A549 (cell line): ENCODE measurements around the gene SPIRE2. TPM values are rescaled to one million over a fixed set of nuclear protein-coding genes. Genes with fewer than 3 reads are reported as not detected.

Source experiments
- ATAC-seq, 2 experiments: fragments of 200-7000 bp in 1 of 2; fragments of >200 bp in 1 of 2; cut with Nextera tagmentation in 1 of 2; cut with Tn5 transposase in 1 of 2; 3 replicates each; pipeline versions ENCODE4 v1.8.0 to v1.9.1; 2018 to 2020; ENCODE audit warnings: mild to moderate bottlenecking in 1 of 2, moderate library complexity in 1 of 2
- CTCF ChIA-PET: fragments of 300-600 bp; sonication (Branson Sonifier 250); formaldehyde crosslinking; extraction: SDS; loops from one replicate; lab custom pipeline; 2021; ENCODE audit warnings: antibody characterized with exemption, inconsistent platforms; lab: Yijun Ruan, JAX
- POLR2A ChIA-PET: fragments of 350-600 bp; formaldehyde crosslinking; extraction: SDS; loops from one replicate; lab custom pipeline; 2021; ENCODE audit warnings: antibody characterized with exemption, inconsistent platforms; lab: Yijun Ruan, JAX
- DNase-seq, 2 experiments: peaks; one replicate each; pipeline versions ENCODE4 v3.0.0 to v3.0.0-alpha.2; 2011 to 2016; ENCODE audit warnings: low read depth in 1 of 2, low spot score in 1 of 2
- FAIRE-seq: peaks from 2 replicates; lab custom pipeline; 2011; peaks lifted over from hg19 to GRCh38; lab: Jason Lieb, UNC
- H3K27ac ChIP-seq, 2 experiments: fragments of >200 bp; sonication (Bioruptor Twin); formaldehyde crosslinking; 3 replicates each; pipeline ENCODE4 v1.5.1; 2016 to 2017
- H3K4me1 ChIP-seq: fragments of >200 bp; sonication (Bioruptor Twin); formaldehyde crosslinking; 3 replicates; pipeline ENCODE4 v1.6.1; 2016
- H3K4me2 ChIP-seq: fragments of >200 bp; sonication (Bioruptor Twin); formaldehyde crosslinking; 3 replicates; pipeline ENCODE4 v1.6.1; 2016
- H3K4me3 ChIP-seq: fragments of >200 bp; sonication (Bioruptor Twin); formaldehyde crosslinking; 3 replicates; pipeline ENCODE4 v1.5.1; 2016
- H3K9me3 ChIP-seq: fragments of >200 bp; sonication (Bioruptor Twin); formaldehyde crosslinking; 3 replicates; pipeline ENCODE4 v1.6.1; 2016
- BHLHE40 ChIP-seq: IDR thresholded peaks from 2 replicates; pipeline ENCODE4 v1.6.1; 2012; ENCODE audit warnings: low read depth, low read length, inconsistent platforms
- CBX8 ChIP-seq: fragments of 200-600 bp; sonication (generic); IDR thresholded peaks from 2 replicates; pipeline ENCODE4 v1.6.1; 2016
- CEBPB ChIP-seq, 2 experiments: fragments of >200 bp in 1 of 2; sonication (Bioruptor Twin) in 1 of 2; formaldehyde crosslinking in 1 of 2; IDR thresholded peaks; 2 replicates each; pipeline ENCODE4 v1.6.1; 2012 to 2016
- EHF ChIP-seq: fragments of 250-450 bp; sonication (Bioruptor Pico); IDR thresholded peaks from 2 replicates; pipeline ENCODE4 v1.5.0; 2020; ENCODE audit warnings: mild to moderate bottlenecking
- EHMT2 ChIP-seq: fragments of 200-600 bp; sonication (generic); IDR thresholded peaks from 2 replicates; pipeline ENCODE4 v1.6.1; 2016; ENCODE audit warnings: antibody characterized with exemption, low read depth, mild to moderate bottlenecking, moderate library complexity
- EP300 ChIP-seq, 2 experiments: fragments of >200 bp; sonication (Bioruptor Twin); formaldehyde crosslinking; IDR thresholded peaks; 2 replicates in 1 of 2; 3 replicates in 1 of 2; pipeline ENCODE4 v1.6.1; 2016 to 2017
- ESRRA ChIP-seq: fragments of 150-350 bp; IDR thresholded peaks from 2 replicates; pipeline ENCODE4 v1.6.1; 2014; ENCODE audit warnings: mild to moderate bottlenecking, low read length, borderline replicate concordance
- HEYL ChIP-seq: fragments of 250-450 bp; sonication (Bioruptor Pico); IDR thresholded peaks from 2 replicates; pipeline ENCODE4 v1.8.0; 2021; ENCODE audit warnings: mild to moderate bottlenecking, moderate library complexity
- JUN ChIP-seq, 2 experiments: fragments of >200 bp; sonication (Bioruptor Twin); formaldehyde crosslinking; IDR thresholded peaks; 2 replicates in 1 of 2; 3 replicates in 1 of 2; pipeline ENCODE4 v1.6.1; 2016 to 2017
- JUNB ChIP-seq: fragments of >200 bp; sonication (Bioruptor Twin); formaldehyde crosslinking; IDR thresholded peaks from 2 replicates; pipeline ENCODE4 v1.6.1; 2016
- KDM1A ChIP-seq: fragments of 200-600 bp; sonication (generic); IDR thresholded peaks from 2 replicates; pipeline ENCODE4 v1.6.1; 2016; ENCODE audit warnings: low read depth, mild to moderate bottlenecking
- MAZ ChIP-seq: fragments of 150-350 bp; IDR thresholded peaks from 2 replicates; pipeline ENCODE4 v1.6.1; 2014; ENCODE audit warnings: antibody characterized with exemption, low read depth, low read length, borderline replicate concordance
- NR3C1 ChIP-seq: fragments of >200 bp; sonication (Bioruptor Twin); formaldehyde crosslinking; IDR thresholded peaks from 3 replicates; pipeline ENCODE4 v1.6.1; 2017
- PHF8 ChIP-seq: fragments of 200-600 bp; sonication (generic); IDR thresholded peaks from 2 replicates; pipeline ENCODE4 v1.6.1; 2016; ENCODE audit warnings: low read depth, mild to moderate bottlenecking, antibody characterized with exemption, moderate library complexity, borderline replicate concordance
- RARB ChIP-seq: fragments of 250-450 bp; sonication (Bioruptor Pico); IDR thresholded peaks from 2 replicates; pipeline ENCODE4 v1.8.0; 2021; ENCODE audit warnings: mild to moderate bottlenecking, moderate library complexity
- RCOR1 ChIP-seq: fragments of 150-350 bp; IDR thresholded peaks from 2 replicates; pipeline ENCODE4 v1.6.1; 2014; ENCODE audit warnings: antibody characterized with exemption, low read length, low read depth
- TFCP2L1 ChIP-seq: fragments of 250-450 bp; sonication (Bioruptor Pico); IDR thresholded peaks from 2 replicates; pipeline ENCODE4 v1.5.0; 2021; ENCODE audit warnings: mild to moderate bottlenecking
- ZC3H11A ChIP-seq: fragments of 450-650 bp; IDR thresholded peaks from 2 replicates; pipeline ENCODE4 v1.6.1; 2014; ENCODE audit warnings: antibody characterized with exemption, mild to moderate bottlenecking
- ZSCAN20 ChIP-seq: fragments of 250-450 bp; sonication (Bioruptor Pico); IDR thresholded peaks from 2 replicates; pipeline ENCODE4 v1.8.0; 2022; ENCODE audit warnings: mild to moderate bottlenecking, moderate library complexity
- WGBS: methylation state at CpG from one replicate; pipeline ENCODE4 v1.1.6; 2017; ENCODE audit errors: missing lambda C conversion rate; 5-methylcytosine and 5-hydroxymethylcytosine counted together
- polyA plus RNA-seq, 4 experiments: library from polyadenylated mRNA; depleted of rRNA in 3 of 4; stranded (reverse); fragments of >200 nt; fragmentation: RNase III in 1 of 4; extraction: RNeasy Plus Mini Kit Qiagen cat#74134 plus additional on column Dnase treatment in 1 of 4; gene quantifications; 2 replicates in 3 of 4; 3 replicates in 1 of 4; pipeline ENCODE4 v1.2.3, GENCODE V29; 2011 to 2017
- TF ChIP-seq, protein P1 (sequence below): fragments of 450-650 bp; IDR thresholded peaks from 2 replicates; pipeline ENCODE4 v1.6.1; 2014; ENCODE audit warnings: antibody characterized with exemption
- TF ChIP-seq, protein P2 (sequence below): IDR thresholded peaks from 2 replicates; pipeline ENCODE4 v1.6.1; 2012
- TF ChIP-seq, protein P3 (sequence below): fragments of >200 bp; sonication (Bioruptor Twin); formaldehyde crosslinking; IDR thresholded peaks from 3 replicates; pipeline ENCODE4 v1.6.1; 2016
- TF ChIP-seq, protein P4 (sequence below): fragments of 200-600 bp; sonication (generic); IDR thresholded peaks from 2 replicates; pipeline ENCODE4 v1.6.1; 2016; ENCODE audit warnings: antibody characterized with exemption, mild to moderate bottlenecking, moderate library complexity

Gene SPIRE2
- polyA plus RNA-seq, 2 of the 4 experiments (the other 2 are of a cell fraction), result 6.0 to 9.9 TPM

DNA sequence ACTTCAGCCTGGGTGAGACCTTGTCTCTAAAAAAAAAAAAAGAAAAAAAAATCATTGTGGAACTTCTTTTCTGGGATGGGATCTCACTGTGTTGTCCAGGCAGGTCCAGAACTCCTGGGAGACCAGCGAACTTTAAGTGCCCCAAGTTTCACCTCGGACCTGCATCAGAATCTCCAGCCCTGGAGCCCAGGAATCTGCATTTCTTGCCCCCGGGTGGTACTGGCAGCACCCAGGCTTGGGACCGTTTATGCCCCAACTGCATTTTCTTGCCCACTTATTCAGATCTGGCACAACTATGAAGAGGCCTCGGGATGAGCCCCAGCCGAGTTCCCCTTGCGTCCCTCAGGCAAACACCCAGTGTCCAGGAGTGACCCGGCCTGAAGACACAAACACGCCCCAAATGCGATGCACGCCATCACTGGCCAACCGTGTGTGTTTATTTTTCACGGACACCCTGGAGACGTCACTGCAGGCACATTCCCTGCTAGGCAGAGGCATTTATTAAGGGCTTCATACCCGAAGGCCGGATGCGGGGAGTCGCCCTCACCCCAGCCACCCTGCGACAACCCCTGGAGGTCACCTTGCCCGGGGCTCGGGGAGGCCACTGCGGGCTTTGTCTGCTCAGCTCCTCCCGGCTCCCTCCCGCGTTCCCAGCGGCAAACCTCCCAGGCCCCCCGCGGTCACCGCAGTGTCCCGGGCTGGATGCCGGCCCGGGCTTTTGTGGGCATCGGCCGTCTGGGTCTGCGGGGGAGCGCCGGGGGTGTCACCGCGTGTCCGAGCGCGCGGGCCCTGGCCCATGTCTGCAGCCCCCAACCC is 684 bp upstream of the SPIRE2 start:
- Histone ChIP-seq H3K4me1 (peaks cover 14% of the 10 kb centered on the region), H3K9me3 (no peaks in the 10 kb centered on the region), H3K27ac (peak overlapping the region; percentile 76 to 98), H3K4me2 (peak overlapping the region; percentile 81), H3K4me3 (peak overlapping the region; percentile 71)
- TF ChIP-seq, protein P1, sequence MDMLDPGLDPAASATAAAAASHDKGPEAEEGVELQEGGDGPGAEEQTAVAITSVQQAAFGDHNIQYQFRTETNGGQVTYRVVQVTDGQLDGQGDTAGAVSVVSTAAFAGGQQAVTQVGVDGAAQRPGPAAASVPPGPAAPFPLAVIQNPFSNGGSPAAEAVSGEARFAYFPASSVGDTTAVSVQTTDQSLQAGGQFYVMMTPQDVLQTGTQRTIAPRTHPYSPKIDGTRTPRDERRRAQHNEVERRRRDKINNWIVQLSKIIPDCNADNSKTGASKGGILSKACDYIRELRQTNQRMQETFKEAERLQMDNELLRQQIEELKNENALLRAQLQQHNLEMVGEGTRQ, result no peak
- peak; percentile 64; the same call in 1 of the 2 replicates for TF ChIP-seq TFCP2L1 (CRISPR knock-in tag)
- TF ChIP-seq PHF8, result peak; percentile 55; the same call in 1 of the 2 replicates
- no peak for TF ChIP-seq BHLHE40
- TF ChIP-seq HEYL (CRISPR knock-in tag), result no peak
- 0 out of 2 replicates have a peak, but pooled peaks have one; percentile 44 for TF ChIP-seq KDM1A
- TF ChIP-seq, protein P2, sequence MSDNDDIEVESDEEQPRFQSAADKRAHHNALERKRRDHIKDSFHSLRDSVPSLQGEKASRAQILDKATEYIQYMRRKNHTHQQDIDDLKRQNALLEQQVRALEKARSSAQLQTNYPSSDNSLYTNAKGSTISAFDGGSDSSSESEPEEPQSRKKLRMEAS, result peak; percentile 36; the same call in 1 of the 2 replicates
- no peak for TF ChIP-seq CBX8
- no peak for TF ChIP-seq CEBPB (IDR thresholded peaks at IDR 0.05)
- TF ChIP-seq ESRRA, result 0 out of 2 replicates have a peak, but pooled peaks have one; percentile 29
- FAIRE-seq (no peak), ATAC-seq (peak; percentile 77 to 89), DNase-seq (peak; percentile 40 to 85)
- ChIA-PET CTCF (interaction anchor here (1.0 to 2.8 kb wide), 4 partner anchors 10 to 127 kb away, joined by 3 to 13 read pairs (median 6); no protein-coding TSS in a partner anchor), POLR2A (interaction anchor here (0.6 kb wide), 1 partner anchor 46 kb away, joined by 3 read pairs; the partner anchor contains the start of gene TCF25)
- WGBS, result 5% methylated on average over 14 of the region's 43 CpGs

DNA sequence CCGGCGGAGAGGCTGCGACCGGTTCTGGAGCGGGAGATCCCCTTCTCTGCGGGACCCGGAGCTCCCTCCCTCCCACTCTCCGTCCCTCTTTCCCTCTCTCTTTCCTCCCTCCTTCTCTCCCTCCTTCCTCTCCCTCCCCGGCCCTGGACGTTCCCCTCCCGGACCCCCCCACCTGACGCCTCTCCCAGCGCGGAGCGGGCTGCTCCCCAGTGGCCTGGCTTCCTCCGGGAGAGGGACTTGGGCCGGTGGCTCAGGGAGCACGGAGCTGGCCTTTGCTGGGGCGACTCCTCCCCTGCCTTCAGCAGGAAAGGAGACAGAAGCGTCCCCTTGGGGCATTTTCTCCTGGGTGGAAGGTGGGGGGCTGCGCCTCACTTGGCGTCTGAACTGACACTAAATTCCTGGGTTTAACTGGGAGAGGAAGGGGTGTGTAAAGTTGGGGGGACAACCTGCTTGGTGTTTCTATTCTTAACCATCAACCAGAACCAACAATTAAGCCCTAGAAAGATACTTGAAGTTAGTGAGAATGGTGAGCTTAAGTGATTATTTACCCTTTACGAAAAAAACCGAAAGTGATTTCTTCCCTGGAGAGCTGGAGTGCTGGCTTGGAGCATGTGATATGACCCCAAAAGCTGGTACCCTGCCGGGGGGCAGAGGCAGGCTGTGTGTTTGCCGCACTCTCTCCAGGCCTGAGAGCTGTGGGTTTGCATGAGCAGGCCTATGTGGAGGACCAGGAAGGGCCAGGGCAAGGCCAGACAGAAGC is 775 bp downstream of the SPIRE2 start:
- no peak for DNase-seq
- FAIRE-seq, result no peak

More for the DNA sequence above, 775 bp downstream of the SPIRE2 start:
- TF ChIP-seq, protein P3, sequence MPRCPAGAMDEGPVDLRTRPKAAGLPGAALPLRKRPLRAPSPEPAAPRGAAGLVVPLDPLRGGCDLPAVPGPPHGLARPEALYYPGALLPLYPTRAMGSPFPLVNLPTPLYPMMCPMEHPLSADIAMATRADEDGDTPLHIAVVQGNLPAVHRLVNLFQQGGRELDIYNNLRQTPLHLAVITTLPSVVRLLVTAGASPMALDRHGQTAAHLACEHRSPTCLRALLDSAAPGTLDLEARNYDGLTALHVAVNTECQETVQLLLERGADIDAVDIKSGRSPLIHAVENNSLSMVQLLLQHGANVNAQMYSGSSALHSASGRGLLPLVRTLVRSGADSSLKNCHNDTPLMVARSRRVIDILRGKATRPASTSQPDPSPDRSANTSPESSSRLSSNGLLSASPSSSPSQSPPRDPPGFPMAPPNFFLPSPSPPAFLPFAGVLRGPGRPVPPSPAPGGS, result no peak
- no peak for TF ChIP-seq MAZ
- no peak for TF ChIP-seq EP300 (IDR thresholded peaks at IDR 0.05)
- TF ChIP-seq EHF (CRISPR knock-in tag), result no peak
- TF ChIP-seq, protein P2, result no peak
- TF ChIP-seq, protein P1, result no peak
- TF ChIP-seq RARB (CRISPR knock-in tag), result no peak
- TF ChIP-seq ZC3H11A, result no peak
- TF ChIP-seq, protein P4, sequence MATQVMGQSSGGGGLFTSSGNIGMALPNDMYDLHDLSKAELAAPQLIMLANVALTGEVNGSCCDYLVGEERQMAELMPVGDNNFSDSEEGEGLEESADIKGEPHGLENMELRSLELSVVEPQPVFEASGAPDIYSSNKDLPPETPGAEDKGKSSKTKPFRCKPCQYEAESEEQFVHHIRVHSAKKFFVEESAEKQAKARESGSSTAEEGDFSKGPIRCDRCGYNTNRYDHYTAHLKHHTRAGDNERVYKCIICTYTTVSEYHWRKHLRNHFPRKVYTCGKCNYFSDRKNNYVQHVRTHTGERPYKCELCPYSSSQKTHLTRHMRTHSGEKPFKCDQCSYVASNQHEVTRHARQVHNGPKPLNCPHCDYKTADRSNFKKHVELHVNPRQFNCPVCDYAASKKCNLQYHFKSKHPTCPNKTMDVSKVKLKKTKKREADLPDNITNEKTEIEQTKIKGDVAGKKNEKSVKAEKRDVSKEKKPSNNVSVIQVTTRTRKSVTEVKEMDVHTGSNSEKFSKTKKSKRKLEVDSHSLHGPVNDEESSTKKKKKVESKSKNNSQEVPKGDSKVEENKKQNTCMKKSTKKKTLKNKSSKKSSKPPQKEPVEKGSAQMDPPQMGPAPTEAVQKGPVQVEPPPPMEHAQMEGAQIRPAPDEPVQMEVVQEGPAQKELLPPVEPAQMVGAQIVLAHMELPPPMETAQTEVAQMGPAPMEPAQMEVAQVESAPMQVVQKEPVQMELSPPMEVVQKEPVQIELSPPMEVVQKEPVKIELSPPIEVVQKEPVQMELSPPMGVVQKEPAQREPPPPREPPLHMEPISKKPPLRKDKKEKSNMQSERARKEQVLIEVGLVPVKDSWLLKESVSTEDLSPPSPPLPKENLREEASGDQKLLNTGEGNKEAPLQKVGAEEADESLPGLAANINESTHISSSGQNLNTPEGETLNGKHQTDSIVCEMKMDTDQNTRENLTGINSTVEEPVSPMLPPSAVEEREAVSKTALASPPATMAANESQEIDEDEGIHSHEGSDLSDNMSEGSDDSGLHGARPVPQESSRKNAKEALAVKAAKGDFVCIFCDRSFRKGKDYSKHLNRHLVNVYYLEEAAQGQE, result no peak; the same call in 1 of the 2 replicates
- TF ChIP-seq RCOR1, result no peak
- TF ChIP-seq ZSCAN20 (CRISPR knock-in tag), result no peak
- TF ChIP-seq NR3C1, result no peak
- TF ChIP-seq EHMT2, result no peak
- TF ChIP-seq JUNB, result no peak
- no peak for TF ChIP-seq JUN (IDR thresholded peaks at IDR 0.05)
- H3K4me1 ChIP-seq, result peaks cover 14% of the 10 kb centered on the region
- ChIA-PET CTCF (interaction anchor here (1.0 to 2.8 kb wide), 3 partner anchors 12 to 128 kb away, joined by 3 to 16 read pairs (median 7); partner anchors contain the start of gene FANCA), POLR2A (interaction anchor here (1.0 kb wide), 1 partner anchor 45 kb away, joined by 3 read pairs; the partner anchor contains the start of gene TCF25)
- peak; percentile 16 to 23; a peak in 5 of 6 replicates for ATAC-seq
- H3K9me3 ChIP-seq, result no peaks in the 10 kb centered on the region
- H3K4me3 ChIP-seq, result peak overlapping the region; percentile 71
- 25% methylated on average over 14 of the region's 26 CpGs for WGBS
- H3K4me2 ChIP-seq, result peak overlapping the region; percentile 81
- peak overlapping the region; percentile 76 to 98 for H3K27ac ChIP-seq
